Breast epithelium (tissue), 4 donors: ENCODE measurements around the gene MRPL39. TPM values are rescaled to one million over a fixed set of nuclear protein-coding genes. Genes with fewer than 3 reads are reported as not detected.

Experiments used
- DNase-seq, 2 donors: peaks; one replicate each; pipeline ENCODE4 v3.0.0-alpha.2; 2019; ENCODE audit warnings: low spot score in 2 of 2
- H3K27ac ChIP-seq, 2 donors: fragments of 200-600 bp; sonication (generic) in 1 of 2; one replicate each; pipeline ENCODE4 v1.5.1; 2016 to 2019; ENCODE audit warnings: mild to moderate bottlenecking in 1 of 2
- H3K27me3 ChIP-seq, 2 donors: fragments of 200-600 bp; sonication (generic) in 1 of 2; one replicate each; pipeline versions ENCODE4 v1.5.1 to v1.6.0; 2017 to 2019; ENCODE audit warnings: control low read depth in 1 of 2, mild to moderate bottlenecking in 1 of 2
- H3K36me3 ChIP-seq: fragments of 200-600 bp; one replicate; pipeline ENCODE4 v1.5.1; 2019
- H3K4me1 ChIP-seq, 2 donors: fragments of 200-600 bp; sonication (generic); one replicate each; pipeline ENCODE4 v1.5.1; 2016 to 2019; ENCODE audit warnings: control low read depth in 1 of 2
- H3K4me3 ChIP-seq, 3 donors: fragments of 200-600 bp; sonication (generic); 1 replicate in 2 of 3; 2 replicates in 1 of 3; pipeline ENCODE4 v1.5.1; 2016 to 2019; ENCODE audit warnings: mild to moderate bottlenecking in 3 of 3, moderate library complexity in 2 of 3
- H3K9me3 ChIP-seq, 2 donors: fragments of 200-600 bp; sonication (generic) in 1 of 2; one replicate each; pipeline ENCODE4 v1.5.1; 2016 to 2019; ENCODE audit warnings: control low read depth in 1 of 2
- POLR2A ChIP-seq: fragments of 450-650 bp; IDR thresholded peaks from one replicate; pipeline ENCODE4 v1.6.1; 2016; ENCODE audit warnings: antibody characterized with exemption, mild to moderate bottlenecking, moderate library complexity
- POLR2AphosphoS5 ChIP-seq, 3 donors: sonication (generic); formaldehyde crosslinking; IDR thresholded peaks; one replicate each; pipeline ENCODE4 v1.6.1; 2017; ENCODE audit warnings: antibody characterized with exemption in 3 of 3
- intact Hi-C: fragments of 100-400 bp; cut with DNase I; formaldehyde crosslinking; loops from one replicate; pipeline ENCODE4 v1.15.1; 2023; ENCODE audit warnings: low total_unique reads
- total RNA-seq, 3 donors: library from RNA; depleted of rRNA; stranded (reverse); fragments of >200 nt; gene quantifications; one replicate each; pipeline ENCODE4 v1.1.0, GENCODE V29; 2016
- TF ChIP-seq, protein P1 (sequence below), 3 donors: fragments of 450-650 bp; IDR thresholded peaks; one replicate each; pipeline ENCODE4 v1.5.1; 2016 to 2017; ENCODE audit warnings: antibody characterized with exemption in 3 of 3, mild to moderate bottlenecking in 3 of 3, moderate library complexity in 3 of 3

MRPL39 gene
- total RNA-seq, 3 donors from 2014 or later, result 13.0 to 28.2 (median 26.5) TPM

DNA sequence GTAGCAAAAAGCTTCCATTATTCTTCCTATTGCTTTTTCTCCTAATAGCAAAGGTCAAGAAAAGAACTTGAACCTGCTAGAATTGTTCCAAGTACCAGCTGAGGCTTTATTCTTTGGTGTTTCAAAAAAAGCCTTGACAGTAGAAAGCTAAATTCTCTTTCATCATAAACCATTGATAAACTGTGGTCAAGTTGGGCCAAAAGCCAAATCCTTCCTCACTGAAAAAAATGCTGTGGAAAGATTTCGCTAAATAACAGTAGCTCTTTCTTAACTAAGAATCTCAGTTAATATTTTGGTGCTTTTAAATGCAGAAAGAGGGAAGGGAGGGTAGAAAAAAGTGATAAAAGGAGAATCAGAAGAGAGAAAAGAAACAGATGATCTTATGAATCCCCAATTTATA, 17.8 kb upstream of the MRPL39 start:
- H3K4me1 ChIP-seq, result no peaks in the 10 kb centered on the region
- no peaks in the 10 kb centered on the region for H3K36me3 ChIP-seq
- no peak overlapping the region for H3K27ac ChIP-seq
- no peaks in the 10 kb centered on the region for H3K27me3 ChIP-seq
- intact Hi-C loops, result no loop called here
- TF ChIP-seq, protein P1, sequence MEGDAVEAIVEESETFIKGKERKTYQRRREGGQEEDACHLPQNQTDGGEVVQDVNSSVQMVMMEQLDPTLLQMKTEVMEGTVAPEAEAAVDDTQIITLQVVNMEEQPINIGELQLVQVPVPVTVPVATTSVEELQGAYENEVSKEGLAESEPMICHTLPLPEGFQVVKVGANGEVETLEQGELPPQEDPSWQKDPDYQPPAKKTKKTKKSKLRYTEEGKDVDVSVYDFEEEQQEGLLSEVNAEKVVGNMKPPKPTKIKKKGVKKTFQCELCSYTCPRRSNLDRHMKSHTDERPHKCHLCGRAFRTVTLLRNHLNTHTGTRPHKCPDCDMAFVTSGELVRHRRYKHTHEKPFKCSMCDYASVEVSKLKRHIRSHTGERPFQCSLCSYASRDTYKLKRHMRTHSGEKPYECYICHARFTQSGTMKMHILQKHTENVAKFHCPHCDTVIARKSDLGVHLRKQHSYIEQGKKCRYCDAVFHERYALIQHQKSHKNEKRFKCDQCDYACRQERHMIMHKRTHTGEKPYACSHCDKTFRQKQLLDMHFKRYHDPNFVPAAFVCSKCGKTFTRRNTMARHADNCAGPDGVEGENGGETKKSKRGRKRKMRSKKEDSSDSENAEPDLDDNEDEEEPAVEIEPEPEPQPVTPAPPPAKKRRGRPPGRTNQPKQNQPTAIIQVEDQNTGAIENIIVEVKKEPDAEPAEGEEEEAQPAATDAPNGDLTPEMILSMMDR (IDR thresholded peaks at IDR 0.05), result no peak
- TF ChIP-seq POLR2A, result no peak
- TF ChIP-seq POLR2AphosphoS5 (IDR thresholded peaks at IDR 0.05), result no peak
- H3K4me3 ChIP-seq, result no peak overlapping the region
- DNase-seq, result no peak
- no peaks in the 10 kb centered on the region for H3K9me3 ChIP-seq

DNA sequence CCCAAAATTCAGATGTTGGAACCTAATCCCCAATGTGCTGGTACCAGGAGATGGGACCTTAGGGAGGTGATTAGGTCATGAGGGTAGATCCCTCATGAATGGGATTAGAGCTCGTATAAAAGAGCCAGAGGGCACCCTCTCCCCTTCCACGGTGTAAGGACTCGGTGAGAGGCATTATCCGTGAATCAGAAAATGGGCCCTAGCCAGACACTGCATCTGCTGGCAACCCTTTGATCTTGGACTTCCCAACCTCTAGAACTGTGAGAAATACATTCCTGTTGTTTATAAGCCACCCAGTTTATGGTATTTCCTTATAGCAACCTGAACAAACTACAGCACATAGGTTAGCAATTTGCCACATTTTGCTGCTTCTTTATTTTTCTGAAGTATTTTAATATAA, 17.2 kb upstream of the MRPL39 start:
- H3K4me3 ChIP-seq, result no peak overlapping the region
- H3K9me3 ChIP-seq, result no peaks in the 10 kb centered on the region
- no peaks in the 10 kb centered on the region for H3K4me1 ChIP-seq
- H3K36me3 ChIP-seq, result no peaks in the 10 kb centered on the region
- no peaks in the 10 kb centered on the region for H3K27me3 ChIP-seq
- no peak overlapping the region for H3K27ac ChIP-seq
- intact Hi-C loops, result no loop called here
- DNase-seq, result no peak
- TF ChIP-seq, protein P1 (IDR thresholded peaks at IDR 0.05), result no peak
- TF ChIP-seq POLR2AphosphoS5 (IDR thresholded peaks at IDR 0.05) (no peak), POLR2A (no peak)

GRCh38 chr21:25619198-25619597, 11.9 kb upstream of the MRPL39 start:
- TF ChIP-seq, protein P1 (IDR thresholded peaks at IDR 0.05), result no peak
- intact Hi-C loops, result no loop called here

GRCh38 chr21:25615880-25616279, 8.6 kb upstream of the MRPL39 start:
- H3K4me3 ChIP-seq, result no peak overlapping the region
- no peaks in the 10 kb centered on the region for H3K36me3 ChIP-seq
- no peaks in the 10 kb centered on the region for H3K9me3 ChIP-seq
- intact Hi-C loops, result no loop called here
- no peak overlapping the region for H3K27ac ChIP-seq
- DNase-seq, result no peak
- TF ChIP-seq POLR2A (no peak), POLR2AphosphoS5 (IDR thresholded peaks at IDR 0.05) (no peak)
- TF ChIP-seq, protein P1 (IDR thresholded peaks at IDR 0.05), result no peak
- no peaks in the 10 kb centered on the region for H3K4me1 ChIP-seq
- no peaks in the 10 kb centered on the region for H3K27me3 ChIP-seq

More at GRCh38 chr21:25619198-25619597, 11.9 kb upstream of the MRPL39 start:
- H3K27me3 ChIP-seq, result no peaks in the 10 kb centered on the region
- DNase-seq, result no peak
- H3K4me1 ChIP-seq, result no peaks in the 10 kb centered on the region
- H3K4me3 ChIP-seq, result no peak overlapping the region
- H3K27ac ChIP-seq, result no peak overlapping the region
- H3K9me3 ChIP-seq, result no peaks in the 10 kb centered on the region
- H3K36me3 ChIP-seq, result no peaks in the 10 kb centered on the region

DNA sequence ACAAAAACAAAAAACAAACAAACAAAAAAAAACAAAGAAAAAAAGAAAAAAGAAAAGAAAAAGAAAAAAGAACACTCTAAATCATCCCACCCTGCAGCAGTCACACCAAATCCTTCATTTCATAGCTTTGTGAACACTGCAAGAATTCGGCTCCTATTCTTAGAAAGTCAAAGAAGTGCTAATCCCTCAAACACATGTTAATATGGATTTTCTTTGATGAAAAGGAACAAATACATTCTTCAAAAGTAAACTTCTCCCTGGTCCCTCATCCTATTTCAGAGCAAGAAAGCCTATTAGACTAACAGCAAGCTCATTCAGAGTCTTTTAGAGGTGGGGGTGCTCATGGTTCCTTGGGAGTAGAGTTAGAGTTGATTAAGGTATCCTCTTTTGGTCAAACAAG, 7.2 kb upstream of the MRPL39 start:
- Histone ChIP-seq H3K9me3 (no peaks in the 10 kb centered on the region), H3K4me3 (no peak overlapping the region), H3K36me3 (no peaks in the 10 kb centered on the region), H3K27me3 (no peaks in the 10 kb centered on the region), H3K4me1 (no peaks in the 10 kb centered on the region), H3K27ac (no peak overlapping the region)
- intact Hi-C loops, result no loop called here
- DNase-seq, result no peak
- TF ChIP-seq POLR2AphosphoS5 (IDR thresholded peaks at IDR 0.05) (no peak), POLR2A (no peak)
- TF ChIP-seq, protein P1 (IDR thresholded peaks at IDR 0.05), result no peak
